ENCODE measurements around the gene RWDD4. TPM values are rescaled to one million over a fixed set of nuclear protein-coding genes. Genes with fewer than 3 reads are reported as not detected.

RWDD4 gene
- total RNA-seq, 1 donor = 19.9 TPM

GRCh38 chr4:183609151-183609550 is 49.8 kb downstream of the RWDD4 start:
- no peak overlapping the region for H3K4me3 ChIP-seq (ENCODE audit: insufficient read depth, low read length)
- H3K79me2 ChIP-seq (ENCODE audit: insufficient read depth, low read length) = no peaks in the 10 kb centered on the region
- no peak overlapping the region for H3K27ac ChIP-seq (ENCODE audit: low read depth, low read length)
- H3K36me3 ChIP-seq (ENCODE audit: insufficient read depth, low read length) = no peaks in the 10 kb centered on the region
- peaks cover 13% of the 10 kb centered on the region for H3K4me1 ChIP-seq (ENCODE audit: insufficient read depth, low read length)
- no peaks in the 10 kb centered on the region for H4K20me1 ChIP-seq (ENCODE audit: insufficient read depth, low read length)
- TF ChIP-seq CTCF (IDR thresholded peaks at IDR 0.05; ENCODE audit: extremely low read depth, low read depth, low read length) = no peak
- no peaks in the 10 kb centered on the region for H3K27me3 ChIP-seq (ENCODE audit: insufficient read depth, low read length)
- DNase-seq (ENCODE audit: insufficient read length, low spot score, missing footprints) = no peak
- no peak overlapping the region for H2AFZ ChIP-seq (ENCODE audit: low read length)
- no peaks in the 10 kb centered on the region for H3K9me3 ChIP-seq (ENCODE audit: low read depth, low read length)
- H3K4me2 ChIP-seq (ENCODE audit: insufficient read depth, low read length) = no peak overlapping the region

GRCh38 chr4:183607894-183608293 is 51.1 kb downstream of the RWDD4 start:
- no peaks in the 10 kb centered on the region for H3K79me2 ChIP-seq (ENCODE audit: insufficient read depth, low read length)

GRCh38 chr4:183602557-183603027 is 56.4 kb downstream of the RWDD4 start:
- Histone ChIP-seq H4K20me1 (ENCODE audit: insufficient read depth, low read length) (no peaks in the 10 kb centered on the region), H3K36me3 (ENCODE audit: insufficient read depth, low read length) (no peaks in the 10 kb centered on the region), H3K4me2 (ENCODE audit: insufficient read depth, low read length) (no peak overlapping the region), H3K27me3 (ENCODE audit: insufficient read depth, low read length) (no peaks in the 10 kb centered on the region), H3K79me2 (ENCODE audit: insufficient read depth, low read length) (no peaks in the 10 kb centered on the region), H3K27ac (ENCODE audit: low read depth, low read length) (no peak overlapping the region), H3K4me1 (ENCODE audit: insufficient read depth, low read length) (no peaks in the 10 kb centered on the region), H3K9me3 (ENCODE audit: low read depth, low read length) (no peaks in the 10 kb centered on the region), H2AFZ (ENCODE audit: low read length) (peak overlapping the region; percentile 19), H3K4me3 (ENCODE audit: insufficient read depth, low read length) (no peak overlapping the region)
- TF ChIP-seq CTCF (IDR thresholded peaks at IDR 0.05; ENCODE audit: extremely low read depth, low read depth, low read length) = peak; percentile 45
- DNase-seq (ENCODE audit: insufficient read length, low spot score, missing footprints) = peak; percentile 73

More at GRCh38 chr4:183607894-183608293, 51.1 kb downstream of the RWDD4 start:
- Histone ChIP-seq H3K27me3 (ENCODE audit: insufficient read depth, low read length) (no peaks in the 10 kb centered on the region), H4K20me1 (ENCODE audit: insufficient read depth, low read length) (no peaks in the 10 kb centered on the region), H3K9me3 (ENCODE audit: low read depth, low read length) (no peaks in the 10 kb centered on the region), H3K4me3 (ENCODE audit: insufficient read depth, low read length) (no peak overlapping the region), H3K27ac (ENCODE audit: low read depth, low read length) (no peak overlapping the region), H2AFZ (ENCODE audit: low read length) (no peak overlapping the region), H3K36me3 (ENCODE audit: insufficient read depth, low read length) (no peaks in the 10 kb centered on the region), H3K4me1 (ENCODE audit: insufficient read depth, low read length) (peaks cover 13% of the 10 kb centered on the region), H3K4me2 (ENCODE audit: insufficient read depth, low read length) (no peak overlapping the region)
- TF ChIP-seq CTCF (IDR thresholded peaks at IDR 0.05; ENCODE audit: extremely low read depth, low read depth, low read length) = no peak
- DNase-seq (ENCODE audit: insufficient read length, low spot score, missing footprints) = no peak

- no peaks in the 10 kb centered on the region for H3K9me3 ChIP-seq (ENCODE audit: low read depth, low read length)
- no peak overlapping the region for H3K4me3 ChIP-seq (ENCODE audit: insufficient read depth, low read length)
- no peaks in the 10 kb centered on the region for H3K79me2 ChIP-seq (ENCODE audit: insufficient read depth, low read length)
- H3K4me2 ChIP-seq (ENCODE audit: insufficient read depth, low read length) = no peak overlapping the region
- no peak overlapping the region for H2AFZ ChIP-seq (ENCODE audit: low read length)
- no peaks in the 10 kb centered on the region for H4K20me1 ChIP-seq (ENCODE audit: insufficient read depth, low read length)
- no peak overlapping the region for H3K27ac ChIP-seq (ENCODE audit: low read depth, low read length)
- H3K27me3 ChIP-seq (ENCODE audit: insufficient read depth, low read length) = peaks cover 3% of the 10 kb centered on the region
- no peak for TF ChIP-seq CTCF (IDR thresholded peaks at IDR 0.05; ENCODE audit: extremely low read depth, low read depth, low read length)
- DNase-seq (ENCODE audit: insufficient read length, low spot score, missing footprints) = no peak
- no peaks in the 10 kb centered on the region for H3K4me1 ChIP-seq (ENCODE audit: insufficient read depth, low read length)
- no peaks in the 10 kb centered on the region for H3K36me3 ChIP-seq (ENCODE audit: insufficient read depth, low read length)
Observed at GRCh38 chr4:183601381-183601780, 57.6 kb downstream of the RWDD4 start.

All from osteoblast (primary cell).